Panc1 (cell line): ENCODE measurements around the gene SLC22A3. TPM values are rescaled to one million over a fixed set of nuclear protein-coding genes. Genes with fewer than 3 reads are reported as not detected.

Experiments used
- ATAC-seq: fragments of 200-7000 bp; cut with Tn5 transposase; 2 replicates; pipeline ENCODE4 v1.9.1; 2020; ENCODE audit warnings: mild to moderate bottlenecking, moderate library complexity
- BruUV-seq: library from RNA; stranded (reverse); fragments of 400-500 nt; replicated peaks from 2 replicates; lab custom pipeline; 2021; lab: Mats Ljungman, UMichigan
- CTCF ChIA-PET: fragments of 300-600 bp; sonication (Branson Sonifier 250); formaldehyde crosslinking; loops from one replicate; lab custom pipeline; 2022; ENCODE audit warnings: antibody characterized with exemption; lab: Charles Lee
- POLR2A ChIA-PET: fragments of 300-600 bp; sonication (Branson Sonifier 250); formaldehyde crosslinking; loops from one replicate; lab custom pipeline; 2022; ENCODE audit warnings: antibody characterized with exemption; lab: Charles Lee
- DNase-seq: peaks from one replicate; pipeline ENCODE4 v3.0.0-alpha.2; 2010; ENCODE audit warnings: low read depth, low spot score
- H3K27ac ChIP-seq: 2 replicates; pipeline ENCODE4 v1.5.1; 2011; ENCODE audit warnings: mild to moderate bottlenecking, low read length, inconsistent platforms
- H3K27me3 ChIP-seq: fragments of 200-500 bp; sonication (Bioruptor generic); 2 replicates; pipeline ENCODE4 v1.6.0; 2014; ENCODE audit warnings: low read length, inconsistent platforms; ENCODE audit not compliant: control insufficient read depth, insufficient read depth
- H3K36me3 ChIP-seq: fragments of 200-500 bp; sonication (Bioruptor generic); 2 replicates; pipeline ENCODE4 v1.5.1; 2014; ENCODE audit warnings: inconsistent platforms, mild to moderate bottlenecking, low read length, moderate library complexity; ENCODE audit not compliant: control insufficient read depth, insufficient read depth
- H3K4me1 ChIP-seq: 2 replicates; pipeline ENCODE4 v1.5.1; 2011; ENCODE audit warnings: inconsistent platforms, mild to moderate bottlenecking, low read length, moderate library complexity; ENCODE audit not compliant: control insufficient read depth, insufficient read depth
- H3K4me3 ChIP-seq, 2 experiments: 2 replicates each; pipeline ENCODE4 v1.5.1; 2011 to 2012; ENCODE audit warnings: low read depth in 2 of 2, low read length in 2 of 2, mild to moderate bottlenecking in 2 of 2, inconsistent platforms in 1 of 2, moderate library complexity in 1 of 2
- H3K9me3 ChIP-seq: fragments of 200-500 bp; sonication (Bioruptor generic); 2 replicates; pipeline ENCODE4 v1.5.1; 2014; ENCODE audit warnings: low read depth, mild to moderate bottlenecking, inconsistent platforms, low read length, moderate library complexity; ENCODE audit not compliant: control insufficient read depth, insufficient read depth
- CTCF ChIP-seq: fragments of 450-650 bp; IDR thresholded peaks from 2 replicates; pipeline ENCODE4 v1.5.1; 2017; ENCODE audit warnings: mild to moderate bottlenecking
- POLR2AphosphoS5 ChIP-seq: IDR thresholded peaks from 2 replicates; pipeline ENCODE4 v1.6.1; 2012; ENCODE audit warnings: mild to moderate bottlenecking, low read depth, low read length, moderate library complexity
- REST ChIP-seq, 2 experiments: IDR thresholded peaks; 2 replicates each; pipeline ENCODE4 v1.6.1; 2011 to 2012; ENCODE audit warnings: low read depth in 2 of 2, control low read depth in 1 of 2, low read length in 1 of 2, mild to moderate bottlenecking in 1 of 2, moderate library complexity in 1 of 2; ENCODE audit not compliant: insufficient read depth in 1 of 2
- SIN3A ChIP-seq: IDR thresholded peaks from 2 replicates; pipeline ENCODE4 v1.6.1; 2012; ENCODE audit warnings: low read depth, mild to moderate bottlenecking, low read length, moderate library complexity, borderline replicate concordance; ENCODE audit not compliant: insufficient read depth
- TCF7L2 ChIP-seq: IDR thresholded peaks from 2 replicates; pipeline ENCODE4 v1.6.1; 2011; ENCODE audit warnings: mild to moderate bottlenecking, low read depth, low read length, inconsistent platforms
- in situ Hi-C: cut with HindIII; loops from 2 replicates; pipeline ENCODE4 v1.10.0; 2016; ENCODE audit warnings: low sequenced_read_pairs, low pct_unique_long_range_greater_than_20kb
- intact Hi-C: fragments of 100-400 bp; cut with micrococcal nuclease; formaldehyde crosslinking; loops from one replicate; pipeline ENCODE4 v1.10.0; 2022; ENCODE audit not compliant: unreplicated experiment
- total RNA-seq: library from RNA; stranded (reverse); gene quantifications from one replicate; pipeline ENCODE4 v1.2.1, GENCODE V29; 2021; ENCODE audit not compliant: unreplicated experiment

Gene SLC22A3
- total RNA-seq, 1 experiment from 2014 or later = not detected

- H3K27ac ChIP-seq = no peak overlapping the region
- H3K4me1 ChIP-seq = no peaks in the 10 kb centered on the region
- no peaks in the 10 kb centered on the region for H3K36me3 ChIP-seq
- BruUV-seq = no TSS peak
- no peak for TF ChIP-seq REST (IDR thresholded peaks at IDR 0.05; ENCODE audit: insufficient read depth in 1 of 2, low read depth in 2 of 2, low read length in 1 of 2)
- no peak for TF ChIP-seq SIN3A
- no peak for TF ChIP-seq POLR2AphosphoS5
- no peak for TF ChIP-seq CTCF
- DNase-seq (no peak), ATAC-seq (no peak)
- ChIA-PET POLR2A (no interaction called here), CTCF (no interaction called here)
- intact Hi-C loops (no loop called here), in situ Hi-C loops (no loop called here)
- H3K27me3 ChIP-seq = peaks cover 2% of the 10 kb centered on the region; the same call in 1 of the 2 replicates
- no peaks in the 10 kb centered on the region for H3K9me3 ChIP-seq
- H3K4me3 ChIP-seq = no peak overlapping the region
Measured at GRCh38 chr6:160375561-160375949, 27.4 kb downstream of the SLC22A3 start.

GRCh38 chr6:160376445-160376844 is 28.3 kb downstream of the SLC22A3 start:
- no TSS peak for BruUV-seq

More at GRCh38 chr6:160376445-160376844, 28.3 kb downstream of the SLC22A3 start:
- no peak for TF ChIP-seq POLR2AphosphoS5
- no peak for TF ChIP-seq CTCF
- TF ChIP-seq TCF7L2 = no peak
- no peak for TF ChIP-seq REST (IDR thresholded peaks at IDR 0.05; ENCODE audit: insufficient read depth in 1 of 2, low read depth in 2 of 2, low read length in 1 of 2)
- no peak for TF ChIP-seq SIN3A
- Histone ChIP-seq H3K9me3 (no peaks in the 10 kb centered on the region), H3K27ac (no peak overlapping the region), H3K4me1 (no peaks in the 10 kb centered on the region), H3K36me3 (no peaks in the 10 kb centered on the region), H3K4me3 (no peak overlapping the region), H3K27me3 (peaks cover 2% of the 10 kb centered on the region; the same call in 1 of the 2 replicates)
- DNase-seq (no peak), ATAC-seq (no peak)
- in situ Hi-C loops = no loop called here
- ChIA-PET POLR2A (no interaction called here), CTCF (no interaction called here)
- intact Hi-C loops = no loop called here
